Measurements from ENCODE around the gene MTARC2.

DNA sequence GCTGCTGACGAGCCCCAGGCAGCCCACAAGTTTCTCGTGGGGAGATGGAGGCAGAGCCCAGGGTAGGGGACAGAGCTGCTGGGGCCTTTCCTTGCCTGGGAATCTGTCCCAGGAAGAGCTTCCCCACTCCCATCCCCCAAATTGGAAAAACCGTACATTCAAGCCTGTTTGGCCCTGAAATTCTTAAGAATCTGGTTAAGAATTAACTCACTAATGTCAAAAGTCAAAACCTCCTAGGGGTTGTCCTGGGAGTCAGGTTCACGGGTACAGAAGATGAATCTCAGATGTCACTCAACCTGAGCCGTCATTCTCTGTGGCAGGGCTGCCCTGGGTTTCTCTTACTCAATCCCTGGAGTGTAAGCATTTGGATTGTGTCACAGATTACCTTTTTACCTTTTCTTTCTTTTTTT is 49.5 kb upstream of the MTARC2 start:
- no peak for TF ChIP-seq CTCF (IDR thresholded peaks at IDR 0.05)
- TF ChIP-seq EP300 (IDR thresholded peaks at IDR 0.05), result no peak
